ENCODE results near the gene FRS3.

Gene FRS3

GRCh38 chr6:41811095-41811494 is 31.4 kb upstream of the FRS3 start:
- Histone ChIP-seq H3K27ac (ENCODE audit: extremely low read depth, low read depth, low read length) (no peak overlapping the region), H3K4me1 (ENCODE audit: control insufficient read depth, insufficient read depth, low read length) (no peaks in the 10 kb centered on the region), H3K9me3 (ENCODE audit: control insufficient read depth, insufficient read depth, low read depth, low read length) (no peaks in the 10 kb centered on the region), H3K36me3 (ENCODE audit: control insufficient read depth in 2 of 2, insufficient read depth in 1 of 2, low read length in 2 of 2) (peaks cover 0 to 4% of the 10 kb centered on the region in 2 experiments; a peak in 2 of 3 replicates), H3K4me3 (ENCODE audit: low read depth, low read length) (no peak overlapping the region)
- TF ChIP-seq ZNF785 (tag by site-specific recombination; IDR thresholded peaks at IDR 0.05) (no peak), ZNF19 (tag by site-specific recombination; IDR thresholded peaks at IDR 0.05; ENCODE audit: low read depth) (no peak), ZNF362 (tag by site-specific recombination; IDR thresholded peaks at IDR 0.05) (no peak), ZNF449 (tag by site-specific recombination; IDR thresholded peaks at IDR 0.05) (no peak), ZNF274 (IDR thresholded peaks at IDR 0.05; ENCODE audit: low read length) (no peak), ZNF274 (tag by site-specific recombination; IDR thresholded peaks at IDR 0.05; ENCODE audit: borderline replicate concordance) (no peak), ZNF132 (tag by site-specific recombination; IDR thresholded peaks at IDR 0.05; ENCODE audit: borderline replicate concordance) (no peak), ZNF24 (tag by site-specific recombination; IDR thresholded peaks at IDR 0.05) (no peak), RBAK (tag by site-specific recombination; IDR thresholded peaks at IDR 0.05) (no peak), ZNF777 (tag by site-specific recombination; IDR thresholded peaks at IDR 0.05; ENCODE audit: borderline replicate concordance) (no peak), FEZF1 (tag by site-specific recombination; IDR thresholded peaks at IDR 0.05) (no peak), INSM2 (tag by site-specific recombination; IDR thresholded peaks at IDR 0.05) (no peak)
- POLR2A ChIA-PET: no interaction called here
- CTCF ChIA-PET: no interaction called here

- peaks cover 0 to 23% of the 10 kb centered on the region in 2 experiments; a peak in 2 of 3 replicates for H3K36me3 ChIP-seq (ENCODE audit: control insufficient read depth in 2 of 2, insufficient read depth in 1 of 2, low read length in 2 of 2)
Observed at GRCh38 chr6:41805830-41806774, 26.4 kb upstream of the FRS3 start.

More at GRCh38 chr6:41805830-41806774, 26.4 kb upstream of the FRS3 start:
- ChIA-PET POLR2A (no interaction called here), CTCF (interaction anchor here (0.6 to 1.3 kb wide), 3 partner anchors 18 to 238 kb away, joined by 3 to 5 read pairs (median 4); partner anchors contain the start of gene TOMM6)
- Histone ChIP-seq H3K9me3 (ENCODE audit: control insufficient read depth, insufficient read depth, low read depth, low read length) (no peaks in the 10 kb centered on the region), H3K4me3 (ENCODE audit: low read depth, low read length) (no peak overlapping the region), H3K27ac (ENCODE audit: extremely low read depth, low read depth, low read length) (no peak overlapping the region), H3K4me1 (ENCODE audit: control insufficient read depth, insufficient read depth, low read length) (no peaks in the 10 kb centered on the region)
- TF ChIP-seq ZNF548 (tag by site-specific recombination; IDR thresholded peaks at IDR 0.05) (no peak), ZEB2 (tag by site-specific recombination; IDR thresholded peaks at IDR 0.05) (no peak), ZNF623 (tag by site-specific recombination; IDR thresholded peaks at IDR 0.05) (no peak), TSHZ1 (tag by site-specific recombination; IDR thresholded peaks at IDR 0.05; ENCODE audit: borderline replicate concordance) (no peak), ZNF514 (tag by site-specific recombination; IDR thresholded peaks at IDR 0.05) (no peak), ZNF629 (tag by site-specific recombination; IDR thresholded peaks at IDR 0.05) (no peak)
